ENCODE results near the gene CTNNBIP1.
A peak's percentile ranks its signal among the peaks of the same experiment; 100 is the strongest.

CTNNBIP1 gene

GRCh38 chr1:9869831-9870251 is 40.2 kb downstream of the CTNNBIP1 start:
- DNase-seq (ENCODE audit: low spot score), result no peak
- TF ChIP-seq CTCF (IDR thresholded peaks at IDR 0.05; ENCODE audit: extremely low read depth, insufficient read depth, missing control alignments), result no peak
- in situ Hi-C loops (cut with MboI; ENCODE audit: low pct_unique_long_range_greater_than_20kb, low sequenced_read_pairs, unreplicated experiment), result loop anchor here (5.0 to 25.0 kb wide), 3 partner anchors 75 to 233 kb away; partner anchors contain the start of genes LZIC and NMNAT1

DNA sequence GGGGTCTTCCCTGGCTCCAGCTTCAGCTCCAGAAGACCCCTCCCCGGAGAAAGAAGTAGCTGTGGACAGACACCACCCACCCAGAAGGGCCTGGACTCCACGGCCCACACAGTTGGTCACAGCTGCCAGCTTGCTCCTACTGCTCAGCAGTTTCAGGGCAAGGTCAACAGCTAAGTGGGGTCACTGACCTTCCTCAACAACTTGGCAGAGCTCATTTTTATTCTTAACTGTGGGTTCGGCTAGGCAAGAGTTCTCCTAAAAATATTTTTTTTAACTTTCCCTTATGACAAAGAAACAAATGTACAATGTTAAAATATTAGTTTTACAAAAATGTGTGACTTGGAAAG is 41.9 kb downstream of the CTNNBIP1 start:
- no peak for DNase-seq (ENCODE audit: low spot score)
- in situ Hi-C loops (cut with MboI; ENCODE audit: low pct_unique_long_range_greater_than_20kb, low sequenced_read_pairs, unreplicated experiment), result loop anchor here (5.0 to 25.0 kb wide), 2 partner anchors 81 to 231 kb away; no protein-coding TSS in a partner anchor
- TF ChIP-seq CTCF (IDR thresholded peaks at IDR 0.05; ENCODE audit: extremely low read depth, insufficient read depth, missing control alignments), result no peak

DNA sequence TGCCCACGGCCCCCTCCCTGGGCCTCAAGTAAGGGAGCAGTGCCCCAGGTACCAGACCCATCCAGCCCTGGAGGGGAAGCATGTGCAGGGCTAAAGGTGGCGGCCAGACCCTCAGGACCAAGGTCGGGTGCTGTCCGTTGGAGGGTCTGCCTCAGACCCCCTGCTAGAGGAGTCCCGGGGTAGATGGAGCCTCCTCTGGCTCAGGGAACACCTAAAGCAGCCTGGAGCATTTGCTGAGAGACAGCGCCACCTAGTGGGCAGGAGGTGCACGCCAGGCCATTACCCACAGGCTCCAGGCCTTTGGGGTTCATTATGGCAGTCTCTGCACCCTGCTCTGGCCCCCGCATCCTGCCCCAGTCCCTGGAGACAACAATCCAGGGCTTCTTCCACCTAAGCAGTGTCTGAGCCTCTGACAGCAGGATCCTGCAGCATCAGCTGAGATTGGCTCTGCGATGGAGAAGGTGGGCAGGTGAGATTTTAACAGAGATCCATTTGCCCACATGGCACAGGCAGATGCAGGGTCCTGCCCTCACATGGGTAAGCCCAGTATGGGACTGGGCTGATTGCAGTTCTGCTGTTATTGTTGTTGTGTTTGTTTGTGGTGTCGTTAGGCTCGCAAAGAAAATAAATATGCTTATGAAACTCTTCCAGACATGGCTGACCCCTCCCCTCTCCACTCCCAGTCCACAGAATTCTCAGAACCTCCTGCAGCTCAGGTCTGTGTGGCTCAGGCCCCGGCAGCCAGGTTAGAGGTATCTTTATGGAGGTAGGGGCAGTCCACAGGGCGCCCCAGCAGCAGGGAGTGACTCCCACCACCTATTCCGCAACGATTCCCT is 42.4 kb downstream of the CTNNBIP1 start:
- peak; percentile 92 for DNase-seq (ENCODE audit: low spot score)
- TF ChIP-seq CTCF (IDR thresholded peaks at IDR 0.05; ENCODE audit: extremely low read depth, insufficient read depth, missing control alignments), result peak; percentile 99
- in situ Hi-C loops (cut with MboI; ENCODE audit: low pct_unique_long_range_greater_than_20kb, low sequenced_read_pairs, unreplicated experiment), result loop anchor here (5.0 to 25.0 kb wide), 2 partner anchors 80 to 230 kb away; no protein-coding TSS in a partner anchor

- in situ Hi-C loops (cut with MboI; ENCODE audit: low pct_unique_long_range_greater_than_20kb, low sequenced_read_pairs, unreplicated experiment), result loop anchor here (5.0 to 25.0 kb wide), 2 partner anchors 80 to 230 kb away; no protein-coding TSS in a partner anchor
- no peak for DNase-seq (ENCODE audit: low spot score)
- no peak for TF ChIP-seq CTCF (IDR thresholded peaks at IDR 0.05; ENCODE audit: extremely low read depth, insufficient read depth, missing control alignments)
Observed at GRCh38 chr1:9866836-9867235, 43.2 kb downstream of the CTNNBIP1 start.

DNA sequence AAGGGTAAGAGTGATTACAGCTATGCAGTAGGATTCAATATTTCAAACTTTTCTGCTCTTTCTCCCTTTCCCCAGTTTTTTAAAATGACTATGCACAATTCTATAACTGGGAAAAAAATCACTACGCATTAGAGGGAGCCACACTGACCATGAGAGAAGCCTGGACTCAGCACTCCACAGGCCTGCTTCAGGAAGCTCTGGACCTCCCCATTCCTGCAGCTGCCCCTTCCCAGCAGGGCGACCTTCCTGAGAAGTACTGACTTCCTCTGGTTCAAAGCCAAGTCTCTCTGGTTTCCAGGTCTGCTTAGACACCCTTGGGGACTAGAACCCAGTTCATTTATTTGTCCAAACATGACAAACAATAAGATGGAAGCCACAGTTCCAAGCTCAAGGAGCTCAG is 44.3 kb downstream of the CTNNBIP1 start:
- DNase-seq (ENCODE audit: low spot score), result no peak
- TF ChIP-seq CTCF (IDR thresholded peaks at IDR 0.05; ENCODE audit: extremely low read depth, insufficient read depth, missing control alignments), result no peak
- in situ Hi-C loops (cut with MboI; ENCODE audit: low pct_unique_long_range_greater_than_20kb, low sequenced_read_pairs, unreplicated experiment), result loop anchor here (5.0 to 25.0 kb wide), 2 partner anchors 78 to 228 kb away; no protein-coding TSS in a partner anchor

DNA sequence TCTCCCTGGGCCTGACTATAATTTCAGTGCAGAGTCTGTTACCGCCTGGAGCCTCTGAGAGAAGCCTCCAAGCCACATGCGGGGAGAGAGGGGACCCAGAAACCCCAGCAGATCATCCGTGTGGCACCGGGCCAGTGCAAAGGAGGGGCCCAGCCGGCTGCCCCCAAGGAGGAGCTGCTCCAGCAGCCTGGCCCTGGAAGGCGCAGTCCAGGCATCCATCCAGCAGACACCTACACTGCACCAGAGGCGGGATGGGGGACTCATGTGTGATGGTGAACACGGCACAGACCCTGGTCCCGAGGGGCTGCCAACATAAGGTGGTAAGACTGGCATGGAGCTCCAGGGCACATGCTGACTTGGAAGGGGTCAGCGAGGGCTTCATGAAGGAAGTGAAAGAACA is 46.7 kb downstream of the CTNNBIP1 start:
- TF ChIP-seq CTCF (IDR thresholded peaks at IDR 0.05; ENCODE audit: extremely low read depth, insufficient read depth, missing control alignments), result no peak
- in situ Hi-C loops (cut with MboI; ENCODE audit: low pct_unique_long_range_greater_than_20kb, low sequenced_read_pairs, unreplicated experiment), result loop anchor here (25.0 kb wide), 1 partner anchor 226 kb away; no protein-coding TSS in a partner anchor
- DNase-seq (ENCODE audit: low spot score), result no peak
